BLaER1 (cell line): ENCODE data around the gene HIVEP3.

Experiments used
- H3K27ac ChIP-seq: shearing (Covaris generic); formaldehyde crosslinking; 2 replicates; pipeline ENCODE4 v1.8.1; 2022
- H3K27me3 ChIP-seq: shearing (Covaris generic); formaldehyde crosslinking; 2 replicates; pipeline ENCODE4 v1.8.1; 2022
- H3K36me3 ChIP-seq: shearing (Covaris generic); formaldehyde crosslinking; 2 replicates; pipeline ENCODE4 v1.8.1; 2022
- H3K4me1 ChIP-seq: shearing (Covaris generic); formaldehyde crosslinking; 2 replicates; pipeline ENCODE4 v1.8.1; 2022
- H3K4me2 ChIP-seq: shearing (Covaris generic); formaldehyde crosslinking; 2 replicates; pipeline ENCODE4 v1.8.1; 2022
- H3K4me3 ChIP-seq: shearing (Covaris generic); formaldehyde crosslinking; 2 replicates; pipeline ENCODE4 v1.8.1; 2022
- H3K9ac ChIP-seq: shearing (Covaris generic); formaldehyde crosslinking; 2 replicates; pipeline ENCODE4 v1.8.1; 2022
- H3K9me3 ChIP-seq: shearing (Covaris generic); formaldehyde crosslinking; 2 replicates; pipeline ENCODE4 v1.8.1; 2022
- H4K20me1 ChIP-seq: shearing (Covaris generic); formaldehyde crosslinking; 2 replicates; pipeline ENCODE4 v1.8.1; 2022
- Cebpa-rat ChIP-seq: shearing (Covaris generic); IDR thresholded peaks from 2 replicates; pipeline ENCODE4 v1.8.1; 2022

Gene HIVEP3

GRCh38 chr1:41714638-41715389, 203.9 kb downstream of the HIVEP3 start:
- Histone ChIP-seq H3K9me3 (no peaks in the 10 kb centered on the region), H3K4me2 (peak overlapping the region; percentile 81), H3K27me3 (no peaks in the 10 kb centered on the region), H3K4me3 (no peak overlapping the region), H3K4me1 (peaks cover 77% of the 10 kb centered on the region), H3K9ac (peak overlapping the region; percentile 59), H3K27ac (peak overlapping the region; percentile 66), H4K20me1 (no peaks in the 10 kb centered on the region), H3K36me3 (no peaks in the 10 kb centered on the region)
- no peak for TF ChIP-seq Cebpa-rat

DNA sequence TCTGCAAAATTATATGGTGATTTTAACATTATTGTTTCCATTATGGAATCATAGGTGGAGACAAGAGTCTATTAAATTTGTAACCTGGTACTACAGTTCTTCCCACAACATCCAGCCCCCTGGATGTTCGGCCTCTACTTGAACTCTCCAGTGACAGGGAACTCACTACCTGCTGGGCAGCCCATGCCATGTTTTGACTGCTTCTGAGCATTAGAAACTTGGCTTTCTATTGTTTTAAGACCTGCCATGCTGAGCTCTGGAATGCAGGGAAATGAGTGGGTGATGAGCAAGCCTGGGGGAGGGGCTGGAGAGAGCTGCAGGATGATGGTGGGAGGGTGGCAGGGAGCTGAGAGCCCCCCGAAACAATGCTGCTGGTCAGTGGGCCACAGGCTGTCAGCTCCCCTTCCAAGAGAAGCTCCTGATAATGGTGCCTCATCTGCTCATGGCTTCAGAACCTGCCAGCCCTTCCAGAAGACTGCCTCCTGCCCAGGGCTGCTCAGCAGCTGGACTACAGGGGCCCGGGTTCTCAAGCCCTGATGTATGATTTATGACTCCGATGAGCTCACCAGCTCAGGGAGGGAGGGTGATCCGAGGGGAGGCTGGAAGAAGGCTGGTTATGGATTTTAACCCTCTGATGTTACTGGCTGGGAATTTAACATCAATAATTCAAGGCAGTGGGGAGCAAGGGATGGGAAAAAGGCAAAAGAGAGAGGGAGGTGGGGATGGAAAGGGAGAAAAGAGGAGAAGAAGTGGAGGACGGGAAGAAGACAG, 205.0 kb downstream of the HIVEP3 start:
- Histone ChIP-seq H4K20me1 (no peaks in the 10 kb centered on the region), H3K4me2 (peak overlapping the region; percentile 81; the same call in 1 of the 2 replicates), H3K4me1 (peaks cover 83% of the 10 kb centered on the region), H3K36me3 (no peaks in the 10 kb centered on the region), H3K9me3 (no peaks in the 10 kb centered on the region), H3K4me3 (no peak overlapping the region), H3K9ac (no peak overlapping the region), H3K27ac (peak overlapping the region; percentile 35), H3K27me3 (no peaks in the 10 kb centered on the region)
- no peak for TF ChIP-seq Cebpa-rat

DNA sequence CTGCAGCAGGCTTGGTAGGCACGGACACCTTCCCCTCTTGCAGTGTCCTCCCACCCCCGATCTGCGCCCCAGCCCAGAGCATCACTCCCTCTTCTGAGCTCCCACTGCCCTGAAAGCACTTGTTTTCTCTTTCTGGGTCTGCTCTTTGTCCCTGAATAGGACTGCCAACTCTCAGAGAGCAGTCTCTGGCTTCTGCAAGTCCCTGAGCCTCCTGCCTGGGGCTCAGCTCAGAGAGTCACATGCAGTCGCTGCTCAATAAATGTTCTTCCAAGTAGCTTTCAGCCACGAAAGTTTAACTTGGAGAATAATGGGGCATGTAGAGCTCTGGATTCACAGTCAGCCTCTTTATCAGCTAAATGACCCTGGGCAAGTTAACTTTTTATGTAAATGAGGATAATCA, 205.6 kb downstream of the HIVEP3 start:
- Histone ChIP-seq H3K9ac (no peak overlapping the region; the same call in 1 of the 2 replicates), H4K20me1 (no peaks in the 10 kb centered on the region), H3K4me2 (peak overlapping the region; percentile 62), H3K4me3 (no peak overlapping the region), H3K27me3 (peaks cover 1% of the 10 kb centered on the region), H3K27ac (peak overlapping the region; percentile 35), H3K4me1 (peaks cover 89% of the 10 kb centered on the region), H3K9me3 (no peaks in the 10 kb centered on the region), H3K36me3 (no peaks in the 10 kb centered on the region)
- no peak for TF ChIP-seq Cebpa-rat

- Histone ChIP-seq H3K4me3 (no peak overlapping the region), H3K4me1 (peaks cover 93% of the 10 kb centered on the region), H3K36me3 (no peaks in the 10 kb centered on the region), H3K4me2 (peak overlapping the region; percentile 62), H3K9me3 (no peaks in the 10 kb centered on the region), H4K20me1 (no peaks in the 10 kb centered on the region), H3K27me3 (peaks cover 6% of the 10 kb centered on the region), H3K9ac (no peak overlapping the region; the same call in 1 of the 2 replicates), H3K27ac (peak overlapping the region; percentile 35)
- TF ChIP-seq Cebpa-rat = no peak
These were observed 206.0 kb downstream of the HIVEP3 start for GRCh38 chr1:41712695-41713094.

GRCh38 chr1:41712081-41712480, 206.6 kb downstream of the HIVEP3 start:
- Histone ChIP-seq H3K27ac (0 out of 2 replicates have a peak overlapping the region, but pooled peaks have one; percentile 35), H4K20me1 (no peaks in the 10 kb centered on the region), H3K9ac (no peak overlapping the region), H3K4me3 (no peak overlapping the region), H3K4me2 (peak overlapping the region; percentile 62), H3K9me3 (no peaks in the 10 kb centered on the region; the same call in 1 of the 2 replicates), H3K4me1 (peaks cover 99% of the 10 kb centered on the region), H3K27me3 (peaks cover 12% of the 10 kb centered on the region), H3K36me3 (no peaks in the 10 kb centered on the region)
- TF ChIP-seq Cebpa-rat = no peak

- no peaks in the 10 kb centered on the region for H3K36me3 ChIP-seq
- no peaks in the 10 kb centered on the region for H4K20me1 ChIP-seq
- peaks cover 100% of the 10 kb centered on the region for H3K4me1 ChIP-seq
- 0 out of 2 replicates have a peak overlapping the region, but pooled peaks have one; percentile 35 for H3K27ac ChIP-seq
- peaks cover 17% of the 10 kb centered on the region for H3K27me3 ChIP-seq
- no peak overlapping the region for H3K9ac ChIP-seq
- no peak overlapping the region for H3K4me3 ChIP-seq
- H3K4me2 ChIP-seq = peak overlapping the region; percentile 62
- TF ChIP-seq Cebpa-rat = no peak
- H3K9me3 ChIP-seq = no peaks in the 10 kb centered on the region; the same call in 1 of the 2 replicates
These were observed 207.1 kb downstream of the HIVEP3 start for GRCh38 chr1:41711581-41711980.

GRCh38 chr1:41710980-41711379, 207.7 kb downstream of the HIVEP3 start:
- Histone ChIP-seq H3K36me3 (no peaks in the 10 kb centered on the region), H3K9me3 (no peaks in the 10 kb centered on the region; the same call in 1 of the 2 replicates), H3K4me1 (peaks cover 97% of the 10 kb centered on the region), H4K20me1 (no peaks in the 10 kb centered on the region), H3K27me3 (peaks cover 22% of the 10 kb centered on the region), H3K4me2 (peak overlapping the region; percentile 82), H3K4me3 (no peak overlapping the region), H3K9ac (no peak overlapping the region), H3K27ac (peak overlapping the region; percentile 50)
- TF ChIP-seq Cebpa-rat = no peak

DNA sequence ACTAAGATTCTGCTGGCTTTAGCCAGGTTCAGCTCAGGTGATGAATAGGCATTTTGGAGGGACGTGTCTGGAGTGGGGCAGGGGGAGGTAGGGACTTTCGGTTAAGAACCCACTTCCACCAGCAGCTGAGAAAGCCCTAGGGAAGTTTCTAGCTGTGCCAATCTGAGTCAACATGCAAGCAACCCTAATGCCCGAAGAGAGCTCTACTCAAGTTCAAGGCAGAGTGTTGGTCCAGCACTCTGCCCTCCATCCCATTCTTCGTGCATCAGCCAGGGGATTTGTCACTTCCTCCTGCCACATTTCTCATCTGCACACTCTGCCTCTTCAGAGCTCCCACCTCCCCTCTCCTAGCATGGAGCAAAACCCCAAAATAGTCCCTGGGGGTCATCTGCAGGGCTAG, 208.8 kb downstream of the HIVEP3 start:
- 0 out of 2 replicates have a peak overlapping the region, but pooled peaks have one; percentile 4 for H3K9ac ChIP-seq

GRCh38 chr1:41709331-41709730, 209.4 kb downstream of the HIVEP3 start:
- peaks cover 81% of the 10 kb centered on the region for H3K4me1 ChIP-seq
- no peaks in the 10 kb centered on the region for H4K20me1 ChIP-seq
- H3K9me3 ChIP-seq = no peaks in the 10 kb centered on the region; the same call in 1 of the 2 replicates
- no peak overlapping the region for H3K9ac ChIP-seq
- peak overlapping the region; percentile 82 for H3K4me2 ChIP-seq
- peak overlapping the region; percentile 50; the same call in 1 of the 2 replicates for H3K27ac ChIP-seq
- no peaks in the 10 kb centered on the region for H3K36me3 ChIP-seq
- H3K27me3 ChIP-seq = peaks cover 22% of the 10 kb centered on the region
- H3K4me3 ChIP-seq = no peak overlapping the region
- no peak for TF ChIP-seq Cebpa-rat

More for the DNA sequence above, 208.8 kb downstream of the HIVEP3 start:
- H3K4me3 ChIP-seq = no peak overlapping the region
- H3K36me3 ChIP-seq = no peaks in the 10 kb centered on the region
- peak overlapping the region; percentile 82 for H3K4me2 ChIP-seq
- H3K27ac ChIP-seq = peak overlapping the region; percentile 50
- H3K9me3 ChIP-seq = no peaks in the 10 kb centered on the region; the same call in 1 of the 2 replicates
- no peak for TF ChIP-seq Cebpa-rat
- H3K4me1 ChIP-seq = peaks cover 86% of the 10 kb centered on the region
- peaks cover 22% of the 10 kb centered on the region for H3K27me3 ChIP-seq
- H4K20me1 ChIP-seq = no peaks in the 10 kb centered on the region
